Lung (tissue), 12 donors: Measurements from ENCODE around the gene INTS11. TPM values are rescaled to one million over a fixed set of nuclear protein-coding genes. Genes with fewer than 3 reads are reported as not detected.

Experiments used
- ATAC-seq: fragments of 200-7000 bp; cut with Tn5 transposase; one replicate; pipeline ENCODE4 v1.9.1; 2020; ENCODE audit warnings: moderate number of reproducible peaks; ENCODE audit not compliant: insufficient read depth, low FRiP score
- DNase-seq, 3 donors: peaks; one replicate each; pipeline ENCODE4 v3.0.0-alpha.2; 2013 to 2017
- H3K27ac ChIP-seq, 2 donors: one replicate each; pipeline ENCODE4 v1.5.1; 2013; ENCODE audit warnings: mild to moderate bottlenecking in 2 of 2, moderate library complexity in 2 of 2, control low read depth in 1 of 2, inconsistent platforms in 1 of 2, low read depth in 1 of 2, low read length in 1 of 2
- H3K27me3 ChIP-seq, 3 donors: one replicate each; pipeline ENCODE4 v1.5.1; 2013; ENCODE audit warnings: low read length in 2 of 3; ENCODE audit not compliant: control insufficient read depth in 3 of 3, insufficient read depth in 3 of 3
- H3K36me3 ChIP-seq, 4 donors: one replicate each; pipeline ENCODE4 v1.5.1; 2013; ENCODE audit warnings: low read length in 4 of 4, mild to moderate bottlenecking in 1 of 4, moderate library complexity in 1 of 4; ENCODE audit not compliant: control insufficient read depth in 4 of 4, insufficient read depth in 4 of 4
- H3K4me1 ChIP-seq, 5 donors: one replicate each; pipeline ENCODE4 v1.5.1; 2013; ENCODE audit warnings: low read length in 5 of 5, mild to moderate bottlenecking in 2 of 5, moderate library complexity in 1 of 5; ENCODE audit not compliant: control insufficient read depth in 5 of 5, insufficient read depth in 5 of 5
- H3K4me3 ChIP-seq: one replicate; pipeline ENCODE4 v1.5.1; 2013; ENCODE audit warnings: mild to moderate bottlenecking, control low read depth, moderate library complexity
- H3K9ac ChIP-seq, 2 donors: one replicate each; pipeline ENCODE4 v1.5.1; 2013; ENCODE audit warnings: low read length in 2 of 2, control low read depth in 1 of 2; ENCODE audit not compliant: insufficient read depth in 1 of 2
- H3K9me3 ChIP-seq, 4 donors: one replicate each; pipeline ENCODE4 v1.5.1; 2013; ENCODE audit warnings: low read length in 3 of 4, mild to moderate bottlenecking in 1 of 4, moderate library complexity in 1 of 4; ENCODE audit not compliant: control insufficient read depth in 4 of 4, insufficient read depth in 3 of 4
- CTCF ChIP-seq: IDR thresholded peaks from 2 replicates; pipeline ENCODE4 v1.5.1; 2012; ENCODE audit warnings: mild to moderate bottlenecking; ENCODE audit errors: control extremely low read depth, extremely low read depth
- WGBS, 2 donors: extraction: QIAGEN DNeasy Blood & Tissue Kit; methylation state at CpG; one replicate each; pipeline ENCODE4 v1.1.7; 2013; 5-methylcytosine and 5-hydroxymethylcytosine counted together
- polyA plus RNA-seq, 2 donors: library from polyadenylated mRNA; stranded (reverse); fragments of 200-250 nt; gene quantifications; one replicate each; pipeline ENCODE4 v1.2.1, GENCODE V29; 2013
- total RNA-seq, 2 donors: library from RNA; depleted of rRNA in 1 of 2; stranded (reverse); fragments of >200 nt in 1 of 2; gene quantifications; one replicate each; pipeline ENCODE4 v1.2.1, GENCODE V29; 2014 to 2021
- donor health status: control.
- donor health status: control.
- donor health status: Bipolar disorder and iron deficiency.
- donor health status: healthy.
- donor health status: DM: yes; HTN: yes; CAD: no.

INTS11 gene
- total and polyA plus RNA-seq, 4 donors, result 89.8 to 130 (median 96.7) TPM

GRCh38 chr1:1272341-1273208 is 51.9 kb downstream of the INTS11 start:
- H3K4me1 ChIP-seq, result peaks cover 11 to 31% (median 17%) of the 10 kb centered on the region in 5 donors
- H3K36me3 ChIP-seq, result peaks cover 0 to 6% (median 2%) of the 10 kb centered on the region in 4 donors
- peak overlapping the region; percentile 3 to 71 for H3K9ac ChIP-seq
- H3K27ac ChIP-seq, result peak overlapping the region; percentile 85 to 91
- H3K9me3 ChIP-seq, result no peaks in the 10 kb centered on the region
- 28 to 43% methylated on average over 39 to 43 of the region's 43 CpGs for WGBS, 2 donors
- DNase-seq, result no peak
- peak; percentile 20 for ATAC-seq
- TF ChIP-seq CTCF, result no peak
- H3K4me3 ChIP-seq, result peak overlapping the region; percentile 93
- H3K27me3 ChIP-seq, result no peaks in the 10 kb centered on the region

- WGBS, 2 donors, result 71 to 81% methylated on average over 7 of the region's 7 CpGs
These were observed 53.6 kb downstream of the INTS11 start for GRCh38 chr1:1270813-1271212.

GRCh38 chr1:1268284-1268682 is 56.2 kb downstream of the INTS11 start:
- Histone ChIP-seq H3K27me3 (no peaks in the 10 kb centered on the region), H3K27ac (no peak overlapping the region), H3K9ac (no peak overlapping the region), H3K9me3 (no peaks in the 10 kb centered on the region), H3K4me3 (no peak overlapping the region), H3K4me1 (peaks cover 11 to 24% (median 17%) of the 10 kb centered on the region in 5 donors), H3K36me3 (peaks cover 0 to 25% (median 9%) of the 10 kb centered on the region in 4 donors)
- WGBS, 2 donors, result 97 to 98% methylated on average over 13 of the region's 13 CpGs
- ATAC-seq (no peak), DNase-seq (no peak)
- no peak for TF ChIP-seq CTCF

More at GRCh38 chr1:1270813-1271212, 53.6 kb downstream of the INTS11 start:
- no peak for ATAC-seq
- Histone ChIP-seq H3K27me3 (no peaks in the 10 kb centered on the region), H3K9ac (peak overlapping the region in 1 of 2 donors; percentile 55), H3K9me3 (no peaks in the 10 kb centered on the region), H3K27ac (peak overlapping the region in 1 of 2 donors; percentile 11), H3K4me3 (no peak overlapping the region), H3K36me3 (peaks cover 0 to 15% (median 2%) of the 10 kb centered on the region in 4 donors), H3K4me1 (peaks cover 11 to 31% (median 17%) of the 10 kb centered on the region in 5 donors)
- no peak for DNase-seq
- no peak for TF ChIP-seq CTCF
